Measurements from ENCODE around the gene MFN2. TPM values are rescaled to one million over a fixed set of nuclear protein-coding genes. Genes with fewer than 3 reads are reported as not detected.
"Not testable (repeated sequence)": the region's sequence is repeated elsewhere in the genome, so short reads cannot be mapped to it uniquely, and the experiment has no call there.

The MFN2 gene
- total RNA-seq, 2 experiments from 2014 or later = 28.3 to 52.7 TPM

DNA sequence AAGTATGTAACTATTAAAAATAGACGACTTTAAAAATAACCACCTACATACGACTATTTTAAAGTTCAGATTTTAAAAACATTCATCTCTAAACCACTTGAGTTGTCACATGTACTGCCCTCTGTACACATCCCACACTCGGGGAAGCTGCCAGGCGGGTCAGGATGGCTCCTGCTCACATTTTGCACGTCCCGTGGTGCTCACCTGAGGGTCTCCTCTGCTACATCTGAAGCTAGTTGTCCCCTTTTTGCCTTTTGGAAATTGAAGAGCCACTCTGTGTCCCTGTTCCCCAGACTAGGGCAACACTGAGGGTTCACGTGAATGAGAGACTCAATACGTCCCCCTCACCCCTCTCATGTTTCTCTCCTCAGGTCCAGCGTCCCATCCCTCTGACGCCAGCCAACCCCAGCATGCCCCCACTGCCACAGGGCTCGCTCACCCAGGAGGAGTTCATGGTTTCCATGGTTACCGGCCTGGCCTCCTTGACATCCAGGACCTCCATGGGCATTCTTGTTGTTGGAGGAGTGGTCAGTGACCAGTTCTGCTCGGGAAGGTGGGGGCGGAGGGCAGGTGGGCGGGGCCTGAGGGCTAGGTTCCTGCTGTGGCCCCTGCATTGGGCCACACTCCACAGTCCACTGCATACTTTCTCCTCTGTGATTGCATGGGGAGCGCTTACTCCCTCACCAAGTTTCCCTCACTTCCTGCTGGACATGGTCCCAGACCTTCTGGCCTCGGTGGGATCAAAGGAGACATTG is 26.1 kb downstream of the MFN2 start:
- Histone ChIP-seq H3K9me3 (ENCODE audit: low read length) (no peaks in the 10 kb centered on the region), H3K27ac (ENCODE audit: low read depth, low read length, poor library complexity, severe bottlenecking) (no peak overlapping the region), H3K79me2 (ENCODE audit: insufficient read depth, low read depth, low read length) (no peaks in the 10 kb centered on the region), H4K20me1 (ENCODE audit: insufficient read depth, low read length) (no peaks in the 10 kb centered on the region), H3K36me3 (ENCODE audit: insufficient read depth, low read length) (peaks cover 87% of the 10 kb centered on the region), H3K9me2 (ENCODE audit: insufficient read depth, low read length) (no peaks in the 10 kb centered on the region), H3K4me2 (ENCODE audit: low read length) (no peak overlapping the region), H3K4me1 (ENCODE audit: insufficient read depth, low read length, poor library complexity, severe bottlenecking) (no peaks in the 10 kb centered on the region), H2AFZ (ENCODE audit: low read length) (no peak overlapping the region), H3K4me3 (ENCODE audit: low read depth, low read length, poor library complexity, severe bottlenecking) (no peak overlapping the region)
- DNase-seq (ENCODE audit: low spot score) = no peak
- no peak for TF ChIP-seq EZH2phosphoT487 (IDR thresholded peaks at IDR 0.05; ENCODE audit: borderline replicate concordance, low read depth, low read length)
- TF ChIP-seq, protein P1, sequence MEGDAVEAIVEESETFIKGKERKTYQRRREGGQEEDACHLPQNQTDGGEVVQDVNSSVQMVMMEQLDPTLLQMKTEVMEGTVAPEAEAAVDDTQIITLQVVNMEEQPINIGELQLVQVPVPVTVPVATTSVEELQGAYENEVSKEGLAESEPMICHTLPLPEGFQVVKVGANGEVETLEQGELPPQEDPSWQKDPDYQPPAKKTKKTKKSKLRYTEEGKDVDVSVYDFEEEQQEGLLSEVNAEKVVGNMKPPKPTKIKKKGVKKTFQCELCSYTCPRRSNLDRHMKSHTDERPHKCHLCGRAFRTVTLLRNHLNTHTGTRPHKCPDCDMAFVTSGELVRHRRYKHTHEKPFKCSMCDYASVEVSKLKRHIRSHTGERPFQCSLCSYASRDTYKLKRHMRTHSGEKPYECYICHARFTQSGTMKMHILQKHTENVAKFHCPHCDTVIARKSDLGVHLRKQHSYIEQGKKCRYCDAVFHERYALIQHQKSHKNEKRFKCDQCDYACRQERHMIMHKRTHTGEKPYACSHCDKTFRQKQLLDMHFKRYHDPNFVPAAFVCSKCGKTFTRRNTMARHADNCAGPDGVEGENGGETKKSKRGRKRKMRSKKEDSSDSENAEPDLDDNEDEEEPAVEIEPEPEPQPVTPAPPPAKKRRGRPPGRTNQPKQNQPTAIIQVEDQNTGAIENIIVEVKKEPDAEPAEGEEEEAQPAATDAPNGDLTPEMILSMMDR (conservative IDR thresholded peaks at IDR 0.05; ENCODE audit: low read length) = no peak
- intact Hi-C loops (cut with micrococcal nuclease; ENCODE audit: unreplicated experiment) = no loop called here
- no TSS peak for BruUV-seq (replicated peaks)
- ChIA-PET POLR2A (no interaction called here), CTCF (ENCODE audit: unreplicated experiment) (no interaction called here)

DNA sequence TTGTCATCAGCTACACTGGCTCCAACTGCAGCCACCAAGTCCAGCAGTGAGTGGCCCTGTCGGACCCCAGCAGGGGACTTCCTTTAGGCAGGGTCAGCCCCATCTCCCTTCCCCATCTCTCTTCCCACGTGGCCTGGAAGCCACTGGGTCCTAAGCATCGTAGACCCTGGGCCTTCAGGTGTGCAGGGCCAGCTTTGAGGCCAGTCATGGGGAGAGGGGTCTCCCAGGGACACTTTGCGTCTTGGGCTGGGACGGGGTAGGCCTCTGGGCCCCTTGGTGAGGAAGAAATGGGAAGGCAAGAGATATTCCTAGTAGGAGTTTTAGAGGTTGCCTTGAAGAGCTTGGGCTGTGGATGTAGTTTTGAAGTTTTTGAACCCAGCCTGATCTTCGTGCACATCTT is 27.0 kb downstream of the MFN2 start:
- no peak for TF ChIP-seq EZH2phosphoT487 (IDR thresholded peaks at IDR 0.05; ENCODE audit: borderline replicate concordance, low read depth, low read length)
- TF ChIP-seq, protein P1 (conservative IDR thresholded peaks at IDR 0.05; ENCODE audit: low read length) = no peak
- no peak overlapping the region for H3K4me2 ChIP-seq (ENCODE audit: low read length)
- CTCF ChIA-PET (ENCODE audit: unreplicated experiment) = no interaction called here
- POLR2A ChIA-PET = no interaction called here
- H4K20me1 ChIP-seq (ENCODE audit: insufficient read depth, low read length) = no peaks in the 10 kb centered on the region
- H3K9me2 ChIP-seq (ENCODE audit: insufficient read depth, low read length) = no peaks in the 10 kb centered on the region
- H3K79me2 ChIP-seq (ENCODE audit: insufficient read depth, low read depth, low read length) = no peaks in the 10 kb centered on the region
- H3K9me3 ChIP-seq (ENCODE audit: low read length) = no peaks in the 10 kb centered on the region
- DNase-seq (ENCODE audit: low spot score) = no peak
- no peak overlapping the region for H2AFZ ChIP-seq (ENCODE audit: low read length)
- peaks cover 87% of the 10 kb centered on the region for H3K36me3 ChIP-seq (ENCODE audit: insufficient read depth, low read length)
- no peaks in the 10 kb centered on the region for H3K4me1 ChIP-seq (ENCODE audit: insufficient read depth, low read length, poor library complexity, severe bottlenecking)
- H3K4me3 ChIP-seq (ENCODE audit: low read depth, low read length, poor library complexity, severe bottlenecking) = no peak overlapping the region
- H3K27ac ChIP-seq (ENCODE audit: low read depth, low read length, poor library complexity, severe bottlenecking) = no peak overlapping the region
- no TSS peak for BruUV-seq (replicated peaks)
- intact Hi-C loops (cut with micrococcal nuclease; ENCODE audit: unreplicated experiment) = no loop called here

DNA sequence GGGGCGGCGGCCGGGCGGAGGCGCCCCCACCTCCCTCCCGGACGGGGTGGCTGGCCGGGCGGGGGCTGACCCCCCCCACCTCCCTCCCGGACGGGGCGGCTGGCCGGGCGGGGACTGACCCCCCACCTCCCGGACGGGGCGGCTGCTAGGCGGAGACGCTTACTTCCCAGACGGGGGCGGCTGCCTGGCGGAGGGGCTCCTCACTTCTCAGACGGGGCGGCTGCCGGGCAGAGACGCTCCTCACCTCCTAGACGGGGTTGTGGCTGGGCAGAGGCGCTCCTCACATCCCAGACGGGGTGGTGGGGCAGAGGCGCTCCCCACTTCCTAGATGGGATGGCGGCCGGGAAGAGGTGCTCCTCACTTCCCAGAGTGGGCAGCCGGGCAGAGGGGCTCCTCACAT is 28.1 kb downstream of the MFN2 start:
- H3K9me3 ChIP-seq (ENCODE audit: low read length); H3K9me2 ChIP-seq (ENCODE audit: insufficient read depth, low read length); H2AFZ ChIP-seq (ENCODE audit: low read length); H3K4me1 ChIP-seq (ENCODE audit: insufficient read depth, low read length, poor library complexity, severe bottlenecking); H3K79me2 ChIP-seq (ENCODE audit: insufficient read depth, low read depth, low read length); H4K20me1 ChIP-seq (ENCODE audit: insufficient read depth, low read length); H3K4me3 ChIP-seq (ENCODE audit: low read depth, low read length, poor library complexity, severe bottlenecking); BruUV-seq (replicated peaks); H3K27ac ChIP-seq (ENCODE audit: low read depth, low read length, poor library complexity, severe bottlenecking); DNase-seq (ENCODE audit: low spot score); CTCF ChIA-PET (ENCODE audit: unreplicated experiment); POLR2A ChIA-PET; intact Hi-C loops (cut with micrococcal nuclease; ENCODE audit: unreplicated experiment); H3K4me2 ChIP-seq (ENCODE audit: low read length): not testable (repeated sequence)
- H3K36me3 ChIP-seq (ENCODE audit: insufficient read depth, low read length) = peaks cover 87% of the 10 kb centered on the region
